Body of pancreas (tissue), 4 donors: ENCODE data around the gene CSNK2A3.

ENCODE experiments used
- CTCF ChIP-seq, 7 experiments: fragments of 450-650 bp in 4 of 7; fragments of 200-600 bp in 3 of 7; sonication (generic) in 3 of 7; IDR thresholded peaks; one replicate each; pipeline ENCODE4 v1.5.1; 2016 to 2019; ENCODE audit warnings: antibody characterized with exemption in 7 of 7
- POLR2A ChIP-seq, 3 donors: fragments of 450-650 bp; IDR thresholded peaks; one replicate each; pipeline ENCODE4 v1.6.1; 2016; ENCODE audit warnings: antibody characterized with exemption in 3 of 3, mild to moderate bottlenecking in 2 of 3

- TF ChIP-seq POLR2A (IDR thresholded peaks at IDR 0.05) (no peak), CTCF (IDR thresholded peaks at IDR 0.05) (no peak)
These were observed 26.6 kb upstream of the CSNK2A3 start for GRCh38 chr11:11379661-11380060.
